ENCODE results near the gene OR4C6.

OR4C6 gene

GRCh38 chr11:55669376-55669775 lies 7.4 kb downstream of the OR4C6 start:
- Histone ChIP-seq H3K79me2 (ENCODE audit: insufficient read depth, low read depth) (no peaks in the 10 kb centered on the region), H2AFZ (ENCODE audit: low read depth) (no peak overlapping the region), H3K9ac (no peak overlapping the region), H4K20me1 (ENCODE audit: insufficient read depth) (no peaks in the 10 kb centered on the region), H3K4me2 (no peak overlapping the region), H3K27me3 (ENCODE audit: insufficient read depth, low read depth) (no peaks in the 10 kb centered on the region), H3K4me1 (ENCODE audit: low read depth, poor library complexity, severe bottlenecking) (no peaks in the 10 kb centered on the region), H3K27ac (no peak overlapping the region), H3K4me3 (IDR thresholded peaks at IDR 0.05; ENCODE audit: insufficient read depth, low read depth, low read length) (no peak overlapping the region), H3K36me3 (ENCODE audit: insufficient read depth) (no peaks in the 10 kb centered on the region)
- TF ChIP-seq CTCF (conservative IDR thresholded peaks at IDR 0.05; ENCODE audit: low read depth, low read length) = no peak

DNA sequence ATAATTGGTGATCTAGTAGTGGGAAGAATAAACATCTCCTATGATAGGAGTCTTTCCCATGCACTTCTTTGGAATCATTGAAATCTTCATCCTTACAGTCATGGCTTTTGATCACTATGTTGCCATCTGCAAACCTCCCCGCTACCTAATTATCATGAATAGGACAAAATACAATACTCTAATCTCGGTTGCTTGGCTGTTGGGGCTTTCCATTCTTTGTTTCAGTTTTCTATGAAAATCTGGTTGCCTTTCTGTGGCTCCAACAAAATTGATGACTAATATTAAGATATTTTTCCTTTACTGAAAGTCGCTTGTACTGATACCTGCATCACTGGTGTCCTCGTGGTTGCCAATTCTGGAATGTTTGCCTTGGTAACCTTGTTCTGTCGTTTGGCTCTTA lies 11.9 kb downstream of the OR4C6 start:
- Histone ChIP-seq H4K20me1 (ENCODE audit: insufficient read depth) (no peaks in the 10 kb centered on the region), H3K4me2 (no peak overlapping the region), H3K79me2 (ENCODE audit: insufficient read depth, low read depth) (no peaks in the 10 kb centered on the region), H2AFZ (ENCODE audit: low read depth) (no peak overlapping the region), H3K9ac (no peak overlapping the region), H3K27me3 (ENCODE audit: insufficient read depth, low read depth) (no peaks in the 10 kb centered on the region), H3K27ac (no peak overlapping the region), H3K4me3 (IDR thresholded peaks at IDR 0.05; ENCODE audit: insufficient read depth, low read depth, low read length) (no peak overlapping the region), H3K36me3 (ENCODE audit: insufficient read depth) (no peaks in the 10 kb centered on the region), H3K4me1 (ENCODE audit: low read depth, poor library complexity, severe bottlenecking) (no peaks in the 10 kb centered on the region)
- no peak for TF ChIP-seq CTCF (conservative IDR thresholded peaks at IDR 0.05; ENCODE audit: low read depth, low read length)

GRCh38 chr11:55697817-55698216 lies 35.8 kb downstream of the OR4C6 start:
- TF ChIP-seq CTCF (conservative IDR thresholded peaks at IDR 0.05; ENCODE audit: low read depth, low read length) = no peak
- Histone ChIP-seq H4K20me1 (ENCODE audit: insufficient read depth) (no peaks in the 10 kb centered on the region), H3K9ac (no peak overlapping the region), H3K79me2 (ENCODE audit: insufficient read depth, low read depth) (no peaks in the 10 kb centered on the region), H3K36me3 (ENCODE audit: insufficient read depth) (no peaks in the 10 kb centered on the region), H3K4me1 (ENCODE audit: low read depth, poor library complexity, severe bottlenecking) (no peaks in the 10 kb centered on the region), H2AFZ (ENCODE audit: low read depth) (no peak overlapping the region), H3K4me3 (IDR thresholded peaks at IDR 0.05; ENCODE audit: insufficient read depth, low read depth, low read length) (no peak overlapping the region), H3K27ac (no peak overlapping the region), H3K27me3 (ENCODE audit: insufficient read depth, low read depth) (no peaks in the 10 kb centered on the region), H3K4me2 (no peak overlapping the region)

GRCh38 chr11:55701429-55701828 lies 39.4 kb downstream of the OR4C6 start:
- no peak overlapping the region for H3K9ac ChIP-seq
- H2AFZ ChIP-seq (ENCODE audit: low read depth) = no peak overlapping the region
- no peaks in the 10 kb centered on the region for H3K36me3 ChIP-seq (ENCODE audit: insufficient read depth)
- no peaks in the 10 kb centered on the region for H3K79me2 ChIP-seq (ENCODE audit: insufficient read depth, low read depth)
- no peak overlapping the region for H3K4me2 ChIP-seq
- H3K4me3 ChIP-seq (IDR thresholded peaks at IDR 0.05; ENCODE audit: insufficient read depth, low read depth, low read length) = no peak overlapping the region
- no peaks in the 10 kb centered on the region for H3K27me3 ChIP-seq (ENCODE audit: insufficient read depth, low read depth)
- no peak for TF ChIP-seq CTCF (conservative IDR thresholded peaks at IDR 0.05; ENCODE audit: low read depth, low read length)
- H3K4me1 ChIP-seq (ENCODE audit: low read depth, poor library complexity, severe bottlenecking) = no peaks in the 10 kb centered on the region
- no peaks in the 10 kb centered on the region for H4K20me1 ChIP-seq (ENCODE audit: insufficient read depth)
- no peak overlapping the region for H3K27ac ChIP-seq

DNA sequence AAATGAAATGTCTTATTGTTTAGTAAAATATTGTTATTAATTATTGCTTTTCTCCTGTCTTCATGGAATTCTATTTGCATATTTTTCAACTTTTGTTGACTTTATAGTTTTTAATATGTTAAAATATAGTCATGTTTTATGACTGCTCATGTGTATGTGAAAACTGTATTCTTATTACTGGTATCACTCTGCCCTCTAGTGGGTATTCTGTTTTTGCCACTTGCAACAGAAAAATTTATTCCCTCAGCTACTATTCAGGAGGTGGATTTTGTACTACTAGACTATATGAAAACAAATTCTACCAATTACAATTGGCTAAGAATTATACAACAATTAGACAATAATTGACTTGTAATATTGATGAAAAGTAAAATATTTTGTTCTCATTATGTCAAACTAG lies 45.0 kb downstream of the OR4C6 start:
- Histone ChIP-seq H3K4me2 (no peak overlapping the region), H3K4me3 (IDR thresholded peaks at IDR 0.05; ENCODE audit: insufficient read depth, low read depth, low read length) (no peak overlapping the region), H4K20me1 (ENCODE audit: insufficient read depth) (no peaks in the 10 kb centered on the region), H3K9ac (no peak overlapping the region), H3K27ac (no peak overlapping the region), H3K79me2 (ENCODE audit: insufficient read depth, low read depth) (no peaks in the 10 kb centered on the region), H2AFZ (ENCODE audit: low read depth) (no peak overlapping the region), H3K4me1 (ENCODE audit: low read depth, poor library complexity, severe bottlenecking) (no peaks in the 10 kb centered on the region), H3K36me3 (ENCODE audit: insufficient read depth) (no peaks in the 10 kb centered on the region), H3K27me3 (ENCODE audit: insufficient read depth, low read depth) (no peaks in the 10 kb centered on the region)
- peak; percentile 84 for TF ChIP-seq CTCF (conservative IDR thresholded peaks at IDR 0.05; ENCODE audit: low read depth, low read length)

All from KMS-11 (cell line).